ENCODE measurements around the gene SLC19A2. TPM values are rescaled to one million over a fixed set of nuclear protein-coding genes. Genes with fewer than 3 reads are reported as not detected.

Gene SLC19A2
- total RNA-seq, 1 experiment from 2014 or later, result 12.8 TPM

- Histone ChIP-seq H2BK15ac (ENCODE audit: low read depth, low read length) (no peak overlapping the region), H3K56ac (ENCODE audit: insufficient read length, low read depth, low read length) (no peak overlapping the region), H4K20me1 (ENCODE audit: control insufficient read depth, insufficient read depth, insufficient read length) (no peaks in the 10 kb centered on the region), H2BK120ac (ENCODE audit: low read depth, low read length, poor library complexity, severe bottlenecking) (no peak overlapping the region), H3K79me1 (ENCODE audit: insufficient read depth, low read depth, low read length, poor library complexity, severe bottlenecking) (no peaks in the 10 kb centered on the region), H3K79me2 (ENCODE audit: insufficient read depth, low read length) (no peaks in the 10 kb centered on the region), H2BK20ac (ENCODE audit: low read depth, low read length, poor library complexity, severe bottlenecking) (no peak overlapping the region), H4K8ac (replicated peaks; ENCODE audit: insufficient read length, low read depth, low read length) (no peak overlapping the region), H3K23ac (ENCODE audit: insufficient read length, low read depth, low read length) (no peak overlapping the region), H3K27ac (ENCODE audit: insufficient read length, low read depth, low read length) (no peak overlapping the region), H2BK5ac (ENCODE audit: insufficient read length, low read length) (no peak overlapping the region), H2AFZ (ENCODE audit: low read length) (no peak overlapping the region), H2BK12ac (ENCODE audit: insufficient read length, low read depth, low read length) (no peak overlapping the region), H4K91ac (ENCODE audit: insufficient read length, low read depth, low read length) (no peak overlapping the region), H3K18ac (ENCODE audit: insufficient read length, low read depth, low read length) (no peak overlapping the region), H3K23me2 (ENCODE audit: insufficient read length, low read depth, low read length, poor library complexity, severe bottlenecking) (no peaks in the 10 kb centered on the region), H3K9me3 (ENCODE audit: control insufficient read depth, low read depth, low read length) (no peaks in the 10 kb centered on the region), H3K27me3 (ENCODE audit: insufficient read depth, low read length) (no peaks in the 10 kb centered on the region), H3T11ph (ENCODE audit: low read length) (no peak overlapping the region), H2AK5ac (ENCODE audit: insufficient read length, low read length) (no peak overlapping the region), H3K4me1 (ENCODE audit: insufficient read depth, low read length) (no peaks in the 10 kb centered on the region), H3K9ac (ENCODE audit: extremely low read depth, insufficient read length, low read length) (no peak overlapping the region), H4K5ac (ENCODE audit: insufficient read length, low read depth, low read length) (no peak overlapping the region), H3K14ac (ENCODE audit: insufficient read depth, low read length) (no peak overlapping the region), H3K4me2 (ENCODE audit: insufficient read depth, insufficient read length, low read length) (no peak overlapping the region), H3K4ac (ENCODE audit: low read depth, low read length) (no peak overlapping the region)
- no peaks in the 10 kb centered on the region for H3K27me3 Mint-ChIP-seq (ENCODE audit: low read depth)
- no peak for TF ChIP-seq CTCF (conservative IDR thresholded peaks at IDR 0.05)
- peaks cover 0 to 2% of the 10 kb centered on the region in 2 experiments; a peak in 1 of 5 replicates for H3K9me3 Mint-ChIP-seq
- no CpG with 5 or more reads among the region's 3 CpGs for WGBS (ENCODE audit: extremely low coverage, insufficient read length, low lambda C conversion rate)
- no peaks in the 10 kb centered on the region for H3K36me3 Mint-ChIP-seq (ENCODE audit: insufficient read depth in 1 of 3, low read depth in 3 of 3)
- no peak overlapping the region for H3K4me3 Mint-ChIP-seq
- H3K4me1 Mint-ChIP-seq, result peaks cover 0 to 7% of the 10 kb centered on the region in 2 experiments; a peak in 1 of 4 replicates
- no peak for DNase-seq
- H3K27ac Mint-ChIP-seq, result no peak overlapping the region
Measured at GRCh38 chr1:169508432-169509338, 22.9 kb upstream of the SLC19A2 start.

All from H9 (cell line).